Psoas muscle (tissue), 8 donors: Measurements from ENCODE around the gene C15orf61. TPM values are rescaled to one million over a fixed set of nuclear protein-coding genes. Genes with fewer than 3 reads are reported as not detected.

Experiments
- ATAC-seq, 4 donors: fragments of 200-7000 bp; cut with Tn5 transposase; one replicate each; pipeline ENCODE4 v1.9.1; 2020; ENCODE audit warnings: moderate library complexity in 3 of 4, mild to moderate bottlenecking in 2 of 4
- DNase-seq, 2 donors: peaks; one replicate each; pipeline ENCODE4 v3.0.0-alpha.2; 2020
- H3K27ac ChIP-seq: fragments of 200-600 bp; one replicate; pipeline ENCODE4 v1.8.0; 2022
- H3K27me3 ChIP-seq, 3 donors: fragments of 200-600 bp in 1 of 3; one replicate each; pipeline versions ENCODE4 v1.6.1 to v1.8.0; 2013 to 2022; ENCODE audit warnings: low read length in 2 of 3, mild to moderate bottlenecking in 2 of 3, moderate library complexity in 1 of 3; ENCODE audit not compliant: insufficient read depth in 3 of 3
- H3K36me3 ChIP-seq, 2 donors: fragments of 200-600 bp in 1 of 2; one replicate each; pipeline versions ENCODE4 v1.6.1 to v1.8.0; 2013 to 2022; ENCODE audit warnings: low read depth in 1 of 2, mild to moderate bottlenecking in 1 of 2, moderate library complexity in 1 of 2; ENCODE audit not compliant: insufficient read depth in 1 of 2
- H3K4me1 ChIP-seq: fragments of 200-600 bp; one replicate; pipeline ENCODE4 v1.8.0; 2022
- H3K4me3 ChIP-seq: fragments of 200-600 bp; one replicate; pipeline ENCODE4 v1.8.0; 2022; ENCODE audit warnings: mild to moderate bottlenecking
- H3K9me3 ChIP-seq: fragments of 200-600 bp; one replicate; pipeline ENCODE4 v1.8.0; 2022
- CTCF ChIP-seq: fragments of 200-600 bp; IDR thresholded peaks from one replicate; pipeline ENCODE4 v1.8.0; 2022; ENCODE audit warnings: antibody characterized with exemption
- WGBS, 3 donors: extraction: QIAGEN DNeasy Blood & Tissue Kit; methylation state at CpG; one replicate each; pipeline versions ENCODE4 v1.1.6 to v1.1.7; 2013; 5-methylcytosine and 5-hydroxymethylcytosine counted together
- intact Hi-C, 2 donors: fragments of 100-400 bp; cut with DNase I; formaldehyde crosslinking; loops; one replicate each; pipeline versions ENCODE4 v1.11.0 to v1.14.2; 2022
- polyA plus RNA-seq, 3 donors: library from polyadenylated mRNA; stranded (reverse); fragments of 200-250 nt; gene quantifications; one replicate each; pipeline ENCODE4 v1.2.3, GENCODE V29; 2013
- total RNA-seq, 4 donors: library from RNA; stranded (reverse); fragmentation: NEBNext Ultra II Directional in 2 of 4; extraction: Animal tissue kit (Norgen Biotek cat#: 25700) in 2 of 4; gene quantifications; one replicate each; pipeline versions ENCODE4 v1.2.1 to v1.2.4, GENCODE V29; 2021 to 2023
- donor health status: healthy with polysubstance abuse.
- donor health status: DM: no; HTN: no; CAD: no; lungs with moderate emphysema.
- donor health status: Bipolar disorder and iron deficiency.
- donor health status: healthy.
- donor health status: DM: yes; HTN: yes; CAD: no.
- donor health status: DM: no; HTN: no; CAD: no.
- donor health status: DM: no; HTN: no; CAD: no.
- donor health status: DM: yes; HTN: yes; CAD: no.

Gene C15orf61
- total and polyA plus RNA-seq, 7 donors: 6.9 to 20.9 (median 11.2) TPM

GRCh38 chr15:67501836-67502461 is 19.0 kb upstream of the C15orf61 start:
- no peak for ATAC-seq
- H3K27ac ChIP-seq: no peak overlapping the region

GRCh38 chr15:67504056-67504455 is 16.9 kb upstream of the C15orf61 start:
- H3K36me3 ChIP-seq: peaks cover 0 to 4% of the 10 kb centered on the region in 2 donors
- H3K27me3 ChIP-seq: no peaks in the 10 kb centered on the region
- intact Hi-C loops: loop anchor here in 1 of 2 donors (10.0 kb wide), 1 partner anchor 331 kb away; no protein-coding TSS in a partner anchor
- no peaks in the 10 kb centered on the region for H3K9me3 ChIP-seq
- no peak overlapping the region for H3K27ac ChIP-seq
- no peak overlapping the region for H3K4me3 ChIP-seq
- WGBS, 3 donors: 87 to 90% (median 88%) methylated on average over 6 of the region's 6 CpGs
- no peak for ATAC-seq
- DNase-seq: no peak
- no peak for TF ChIP-seq CTCF
- no peaks in the 10 kb centered on the region for H3K4me1 ChIP-seq

More at GRCh38 chr15:67501836-67502461, 19.0 kb upstream of the C15orf61 start:
- 57 to 62% (median 61%) methylated on average over 13 of the region's 13 CpGs for WGBS, 3 donors
- no peak for TF ChIP-seq CTCF
- H3K4me3 ChIP-seq: no peak overlapping the region
- no peaks in the 10 kb centered on the region for H3K9me3 ChIP-seq
- H3K4me1 ChIP-seq: no peaks in the 10 kb centered on the region
- no peaks in the 10 kb centered on the region for H3K36me3 ChIP-seq
- DNase-seq: no peak
- H3K27me3 ChIP-seq: no peaks in the 10 kb centered on the region
- intact Hi-C loops: loop anchor here (2.0 to 10.0 kb wide), 2 partner anchors 333 to 337 kb away; no protein-coding TSS in a partner anchor

GRCh38 chr15:67504796-67505195 is 16.1 kb upstream of the C15orf61 start:
- Histone ChIP-seq H3K4me3 (no peak overlapping the region), H3K4me1 (no peaks in the 10 kb centered on the region), H3K36me3 (peaks cover 0 to 12% of the 10 kb centered on the region in 2 donors), H3K27me3 (no peaks in the 10 kb centered on the region), H3K27ac (no peak overlapping the region), H3K9me3 (no peaks in the 10 kb centered on the region)
- intact Hi-C loops: loop anchor here in 1 of 2 donors (10.0 kb wide), 1 partner anchor 330 kb away; no protein-coding TSS in a partner anchor
- no peak for ATAC-seq
- DNase-seq: no peak
- WGBS, 3 donors: 85 to 90% (median 87%) methylated on average over 5 of the region's 5 CpGs
- no peak for TF ChIP-seq CTCF

GRCh38 chr15:67505675-67506572 is 15.0 kb upstream of the C15orf61 start:
- TF ChIP-seq CTCF: no peak
- ATAC-seq (no peak), DNase-seq (no peak)
- H3K4me3 ChIP-seq: no peak overlapping the region
- no peaks in the 10 kb centered on the region for H3K4me1 ChIP-seq
- intact Hi-C loops: loop anchor here in 1 of 2 donors (10.0 kb wide), 1 partner anchor 329 kb away; no protein-coding TSS in a partner anchor
- H3K27ac ChIP-seq: no peak overlapping the region
- H3K9me3 ChIP-seq: no peaks in the 10 kb centered on the region
- 82 to 87% (median 83%) methylated on average over 5 of the region's 5 CpGs for WGBS, 3 donors
- no peaks in the 10 kb centered on the region for H3K27me3 ChIP-seq
- peaks cover 0 to 23% of the 10 kb centered on the region in 2 donors for H3K36me3 ChIP-seq
